ENCODE data around the gene MVB12B.
"Not testable (repeated sequence)": the region's sequence is repeated elsewhere in the genome, so short reads cannot be mapped to it uniquely, and the experiment has no call there.

Gene MVB12B, protein sequence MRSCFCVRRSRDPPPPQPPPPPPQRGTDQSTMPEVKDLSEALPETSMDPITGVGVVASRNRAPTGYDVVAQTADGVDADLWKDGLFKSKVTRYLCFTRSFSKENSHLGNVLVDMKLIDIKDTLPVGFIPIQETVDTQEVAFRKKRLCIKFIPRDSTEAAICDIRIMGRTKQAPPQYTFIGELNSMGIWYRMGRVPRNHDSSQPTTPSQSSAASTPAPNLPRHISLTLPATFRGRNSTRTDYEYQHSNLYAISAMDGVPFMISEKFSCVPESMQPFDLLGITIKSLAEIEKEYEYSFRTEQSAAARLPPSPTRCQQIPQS

GRCh38 chr9:126326228-126327005 is at the start of gene MVB12B:
MVB12B (plus strand) TSS chr9:126326829; CDS start chr9:126326930, 101 bp downstream.
- DNase-seq = peak; percentile 56

GRCh38 chr9:126283799-126284465 is 42.7 kb upstream of the MVB12B start:
- no peak for DNase-seq

GRCh38 chr9:126285652-126286051 is 41.0 kb upstream of the MVB12B start:
- DNase-seq = not testable (repeated sequence)

- no peak for DNase-seq
These were observed 39.3 kb upstream of the MVB12B start for GRCh38 chr9:126287166-126287866.

DNA sequence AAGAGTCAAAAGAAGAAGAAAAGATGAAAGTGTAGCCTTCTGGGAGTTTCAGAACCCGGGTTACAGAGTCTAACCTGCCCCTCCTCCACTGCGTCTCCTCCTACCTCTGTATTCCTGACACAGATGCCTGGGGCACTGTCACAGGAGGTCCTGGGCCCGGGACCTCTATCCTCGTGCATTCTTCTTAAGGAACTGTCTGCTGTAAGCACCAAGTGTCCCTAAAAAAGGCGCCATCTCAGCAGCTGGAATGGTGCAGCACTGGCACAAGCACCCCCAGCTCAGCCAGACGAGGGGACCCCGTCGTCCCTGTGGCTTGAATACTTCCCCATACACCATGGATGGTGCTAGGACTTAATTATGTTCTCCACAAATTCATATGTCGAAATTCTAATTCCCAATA is 35.8 kb upstream of the MVB12B start:
- DNase-seq = no peak

GRCh38 chr9:126291925-126292324 is 34.7 kb upstream of the MVB12B start:
- DNase-seq = no peak

DNA sequence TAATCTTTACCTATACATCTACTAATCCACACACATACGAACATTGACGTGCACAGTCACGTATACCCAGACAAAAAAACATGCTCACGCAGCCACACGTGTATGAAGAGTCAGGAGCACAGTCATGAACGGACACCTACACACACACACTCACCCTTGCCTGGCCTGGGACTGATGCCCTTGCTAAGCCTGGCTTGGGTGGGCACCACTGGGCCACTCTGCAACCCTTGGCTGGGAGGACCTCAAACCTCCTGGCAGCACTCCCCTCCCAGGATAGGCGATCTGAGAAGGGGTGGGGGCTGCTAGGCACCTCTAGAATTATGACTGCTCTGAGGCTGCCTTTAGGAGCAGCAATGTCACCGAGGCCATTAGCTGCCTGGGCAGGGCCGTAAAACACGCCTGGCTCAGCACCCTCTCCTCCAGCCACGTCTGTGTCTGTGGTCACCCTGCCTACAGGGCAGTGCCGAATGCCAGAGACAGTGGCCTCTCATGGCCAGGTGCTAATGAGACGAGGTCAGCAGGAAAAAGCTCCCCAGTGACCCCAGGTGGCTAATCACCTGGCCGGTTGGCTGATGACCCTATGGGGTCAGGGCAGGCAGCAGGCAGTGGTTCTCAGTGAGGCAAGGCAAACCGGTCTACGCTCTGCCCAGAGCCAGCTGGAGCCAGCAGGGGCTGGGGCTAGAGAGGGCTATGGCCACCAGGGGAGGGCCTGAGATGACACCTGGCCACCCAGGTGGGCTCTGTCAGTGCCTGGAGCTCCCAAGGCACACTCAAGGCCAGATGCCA is 33.7 kb upstream of the MVB12B start:
- DNase-seq = no peak

GRCh38 chr9:126293522-126293889 is 33.1 kb upstream of the MVB12B start:
- peak; percentile 20 for DNase-seq

- no peak for DNase-seq
These were observed 32.1 kb upstream of the MVB12B start for GRCh38 chr9:126294331-126295081.

DNA sequence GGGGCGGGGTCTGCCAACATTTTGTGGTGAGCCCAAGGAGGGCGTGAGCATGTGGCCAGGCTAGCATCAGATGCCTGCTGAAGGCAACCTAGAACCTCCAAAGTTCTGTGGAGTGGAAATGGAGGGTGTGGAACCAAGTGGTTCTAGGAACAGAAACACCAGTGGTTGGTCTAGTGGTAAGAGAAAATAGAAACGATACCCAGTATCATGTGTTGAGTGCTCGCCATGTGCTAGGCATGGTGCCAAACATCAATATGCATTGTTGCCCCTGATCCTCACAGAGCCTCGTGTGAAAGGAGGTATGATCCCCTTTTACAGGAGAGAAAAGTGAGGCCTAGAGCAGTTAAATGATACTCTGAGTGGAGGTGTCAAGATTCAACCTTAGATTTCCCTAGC is 31.5 kb upstream of the MVB12B start:
- DNase-seq = no peak

DNA sequence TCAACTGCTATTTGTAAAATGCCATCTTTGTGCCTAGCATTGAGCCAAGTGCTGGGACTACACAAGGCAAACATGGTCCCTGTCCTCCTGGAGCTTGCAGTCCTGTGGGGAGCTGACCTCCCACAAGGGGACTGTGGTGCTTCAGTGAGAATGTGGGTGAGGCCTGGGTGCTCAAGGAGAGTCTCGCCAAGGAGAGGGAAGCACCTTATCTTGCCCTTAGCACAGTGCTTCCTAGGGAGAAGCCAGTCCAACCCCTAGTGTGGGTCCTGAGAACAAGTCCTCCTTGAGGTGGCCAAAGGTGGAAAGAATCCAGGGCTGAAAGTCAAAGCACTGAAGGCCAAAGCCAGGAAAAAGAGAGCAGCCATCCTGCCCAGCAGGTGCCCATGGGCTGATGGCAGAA is 31.1 kb upstream of the MVB12B start:
- DNase-seq = no peak

DNA sequence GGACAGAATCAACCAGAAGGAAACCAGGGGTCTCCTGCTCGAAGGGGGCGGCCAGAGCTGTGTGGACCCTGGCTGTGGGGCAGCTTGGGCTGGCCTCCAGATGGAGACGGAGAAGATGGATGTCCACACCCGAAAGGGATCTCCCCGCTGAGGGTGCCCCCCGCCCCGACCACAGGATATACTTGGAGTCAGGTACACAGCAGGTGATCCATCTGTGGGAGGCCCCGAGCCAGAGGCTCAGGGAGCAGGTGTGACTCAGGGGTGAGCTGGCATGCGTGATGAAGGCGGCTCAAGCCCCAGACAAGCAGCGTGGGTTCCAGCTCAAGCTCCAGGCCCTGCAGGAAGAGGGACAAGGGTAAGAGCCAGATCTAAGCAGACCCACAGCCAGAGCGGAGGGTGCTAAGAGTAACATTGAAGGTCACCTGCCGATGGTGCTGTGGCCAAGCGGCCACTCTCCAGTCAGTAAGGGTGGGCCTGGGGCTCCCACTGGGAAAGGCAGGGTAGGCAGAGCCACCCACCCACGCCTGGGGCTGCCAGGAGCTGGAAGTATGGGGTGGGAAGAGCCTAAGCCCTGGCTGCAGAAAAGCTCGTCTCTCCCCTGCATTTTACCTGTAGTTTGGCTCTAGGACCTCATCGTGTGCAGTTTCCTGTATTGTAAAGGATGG is 30.6 kb upstream of the MVB12B start:
- DNase-seq = no peak

DNA sequence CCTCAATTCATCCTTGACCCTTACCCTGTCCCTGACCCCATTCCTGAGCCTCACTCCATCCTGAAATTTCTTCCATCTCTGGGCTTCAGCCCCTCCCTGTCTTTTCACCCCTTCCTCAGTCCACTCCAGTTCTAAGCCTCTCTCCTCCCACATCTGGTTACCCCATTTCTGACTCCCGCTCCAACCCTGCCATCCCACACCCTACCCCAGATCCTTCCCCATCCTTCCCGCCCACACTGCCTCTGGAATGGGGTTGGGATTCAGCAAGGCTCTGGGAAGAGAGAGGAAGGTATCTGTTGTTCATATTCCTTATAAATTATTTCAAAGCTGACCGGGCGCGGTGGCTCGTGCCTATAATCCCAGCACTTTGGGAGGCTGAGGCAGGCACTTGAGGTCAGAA is 29.9 kb upstream of the MVB12B start:
- DNase-seq = no peak

- no peak for DNase-seq
These were observed 29.0 kb upstream of the MVB12B start for GRCh38 chr9:126297661-126298060.

DNA sequence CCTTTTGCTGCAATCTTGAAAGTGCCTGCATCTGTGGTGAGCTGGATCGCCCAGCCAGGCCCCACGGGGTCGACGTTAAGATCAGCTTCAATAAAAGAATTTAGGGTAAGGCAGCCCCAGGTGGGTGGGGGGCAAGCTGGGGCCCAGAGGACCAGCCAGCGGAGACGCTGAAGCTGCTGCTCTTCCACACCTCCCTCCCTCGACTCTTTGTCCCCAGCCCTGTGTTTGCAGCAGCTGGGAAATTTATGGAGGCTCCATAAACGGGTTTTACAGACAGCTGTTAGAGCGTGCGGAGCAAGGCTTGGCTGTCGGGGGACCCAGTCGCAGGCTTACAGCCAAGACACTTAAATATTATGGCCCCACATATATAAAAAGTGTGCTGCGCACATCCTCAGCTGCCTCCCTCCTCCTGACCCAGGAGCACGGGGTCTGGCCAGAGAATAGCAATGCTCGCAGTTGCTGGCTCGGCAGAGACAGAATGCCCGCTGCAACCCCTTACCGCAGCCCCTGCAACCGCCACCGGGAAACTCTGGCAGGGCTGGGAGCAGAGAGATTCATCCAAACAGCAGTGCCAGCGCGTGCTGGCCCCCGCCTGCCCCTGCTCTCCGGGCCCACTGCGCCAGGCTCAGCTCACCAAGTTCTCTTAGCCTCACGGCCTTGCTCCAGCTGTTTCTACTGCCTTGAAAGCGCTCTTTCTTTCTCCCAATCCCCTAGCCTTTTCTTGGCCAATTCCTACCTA is 28.4 kb upstream of the MVB12B start:
- DNase-seq = no peak

- no peak for DNase-seq
These were observed 26.8 kb upstream of the MVB12B start for GRCh38 chr9:126299706-126300276.

DNA sequence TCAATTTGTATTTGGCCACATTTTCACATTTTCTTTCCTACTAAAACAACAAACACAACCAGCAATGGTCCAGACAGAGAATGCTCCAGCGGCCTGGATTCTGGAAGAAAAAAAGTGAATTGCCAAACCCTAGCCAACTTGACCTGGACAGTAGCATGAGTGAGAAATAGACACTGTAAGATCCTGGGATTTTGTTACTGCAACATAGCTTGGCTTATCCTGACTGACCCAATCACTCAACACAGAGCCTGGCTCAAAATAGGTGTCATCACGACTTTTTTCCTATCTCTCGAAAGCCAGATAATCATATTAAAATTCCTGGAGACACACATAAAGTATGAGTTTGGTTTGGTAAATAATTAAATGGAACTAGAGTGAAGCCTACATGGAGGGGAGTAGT is 25.4 kb upstream of the MVB12B start:
- no peak for DNase-seq

- DNase-seq = peak; percentile 51
These were observed 24.5 kb upstream of the MVB12B start for GRCh38 chr9:126301985-126302603.

DNA sequence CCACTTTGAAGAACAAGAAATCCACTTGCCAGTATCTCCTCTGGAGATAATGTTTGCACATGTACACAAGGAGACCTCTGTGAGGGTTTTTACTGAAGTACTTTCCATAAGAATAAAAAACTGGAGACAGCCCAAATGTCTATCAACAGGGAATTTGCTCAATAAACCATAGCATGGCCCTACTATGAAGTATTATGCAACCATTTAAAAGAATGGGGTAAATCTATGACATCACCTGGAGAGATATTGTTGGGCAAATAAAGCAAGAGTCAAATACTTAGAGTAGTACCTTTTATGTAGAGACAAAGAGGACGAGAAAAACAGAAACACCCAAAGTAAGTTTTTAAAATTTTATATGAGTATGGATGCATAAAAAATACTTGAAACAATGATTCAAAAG is 23.9 kb upstream of the MVB12B start:
- no peak for DNase-seq

GRCh38 chr9:126303488-126303887 is 23.1 kb upstream of the MVB12B start:
- DNase-seq = no peak
